Measurements from ENCODE around the gene VILL.

Gene VILL

GRCh38 chr3:38008971-38009580 is 18.5 kb downstream of the VILL start:
- no peaks in the 10 kb centered on the region for H3K9me3 Mint-ChIP-seq
- H3K4me1 Mint-ChIP-seq = peaks cover 6% of the 10 kb centered on the region
- no peaks in the 10 kb centered on the region for H3K27me3 Mint-ChIP-seq
- ATAC-seq (peak; percentile 16), DNase-seq (no peak)
- H3K4me3 Mint-ChIP-seq = no peak overlapping the region
- H3K27ac Mint-ChIP-seq = peak overlapping the region in 1 of 2 donors; percentile 64

GRCh38 chr3:38009807-38010591 is 19.4 kb downstream of the VILL start:
- ATAC-seq = peak; percentile 44

GRCh38 chr3:38011111-38011510 is 20.5 kb downstream of the VILL start:
- Mint-ChIP-seq H3K27ac (peak overlapping the region in 1 of 2 donors; percentile 83), H3K27me3 (no peaks in the 10 kb centered on the region), H3K4me1 (no peaks in the 10 kb centered on the region), H3K9me3 (no peaks in the 10 kb centered on the region), H3K4me3 (no peak overlapping the region)
- DNase-seq (no peak), ATAC-seq (no peak)

More at GRCh38 chr3:38009807-38010591, 19.4 kb downstream of the VILL start:
- no peak for DNase-seq
- no peaks in the 10 kb centered on the region for H3K9me3 Mint-ChIP-seq
- no peaks in the 10 kb centered on the region for H3K27me3 Mint-ChIP-seq
- H3K4me3 Mint-ChIP-seq = no peak overlapping the region
- no peaks in the 10 kb centered on the region for H3K4me1 Mint-ChIP-seq
- H3K27ac Mint-ChIP-seq = peak overlapping the region; percentile 60 to 82

GRCh38 chr3:38015485-38015884 is 24.9 kb downstream of the VILL start:
- no peaks in the 10 kb centered on the region for H3K4me1 Mint-ChIP-seq
- no peak overlapping the region for H3K4me3 Mint-ChIP-seq
- DNase-seq (no peak), ATAC-seq (no peak)
- H3K27ac Mint-ChIP-seq = no peak overlapping the region
- peaks cover 0 to 5% of the 10 kb centered on the region in 2 donors for H3K9me3 Mint-ChIP-seq
- no peaks in the 10 kb centered on the region for H3K27me3 Mint-ChIP-seq

GRCh38 chr3:38015984-38016383 is 25.4 kb downstream of the VILL start:
- Mint-ChIP-seq H3K4me3 (no peak overlapping the region), H3K27ac (no peak overlapping the region), H3K4me1 (peaks cover 2% of the 10 kb centered on the region), H3K27me3 (no peaks in the 10 kb centered on the region), H3K9me3 (peaks cover 0 to 5% of the 10 kb centered on the region in 2 donors)
- DNase-seq (no peak), ATAC-seq (no peak)

- Mint-ChIP-seq H3K27ac (no peak overlapping the region), H3K27me3 (no peaks in the 10 kb centered on the region)
These were observed 25.8 kb downstream of the VILL start for GRCh38 chr3:38016410-38016809.

GRCh38 chr3:38016847-38017444 is 26.4 kb downstream of the VILL start:
- Mint-ChIP-seq H3K27me3 (no peaks in the 10 kb centered on the region), H3K9me3 (peaks cover 0 to 5% of the 10 kb centered on the region in 2 donors), H3K4me1 (peaks cover 5% of the 10 kb centered on the region), H3K4me3 (no peak overlapping the region), H3K27ac (no peak overlapping the region)
- peak; percentile 9 for ATAC-seq
- DNase-seq = no peak

More at GRCh38 chr3:38016410-38016809, 25.8 kb downstream of the VILL start:
- Mint-ChIP-seq H3K9me3 (peaks cover 0 to 5% of the 10 kb centered on the region in 2 donors), H3K4me3 (no peak overlapping the region), H3K4me1 (peaks cover 5% of the 10 kb centered on the region)
- DNase-seq (no peak), ATAC-seq (no peak)

- no peak overlapping the region for H3K27ac Mint-ChIP-seq
- H3K27me3 Mint-ChIP-seq = no peaks in the 10 kb centered on the region
- H3K4me3 Mint-ChIP-seq = no peak overlapping the region
- H3K4me1 Mint-ChIP-seq = peaks cover 5% of the 10 kb centered on the region
- peak; percentile 8 for ATAC-seq
- DNase-seq = no peak
- peaks cover 0 to 5% of the 10 kb centered on the region in 2 donors for H3K9me3 Mint-ChIP-seq
These were observed 27.1 kb downstream of the VILL start for GRCh38 chr3:38017445-38018295.

- ATAC-seq (no peak), DNase-seq (no peak)
- peaks cover 0 to 5% of the 10 kb centered on the region in 2 donors for H3K9me3 Mint-ChIP-seq
- no peaks in the 10 kb centered on the region for H3K27me3 Mint-ChIP-seq
- peak overlapping the region; percentile 16 to 23 for H3K27ac Mint-ChIP-seq
- no peak overlapping the region for H3K4me3 Mint-ChIP-seq
- peaks cover 14% of the 10 kb centered on the region for H3K4me1 Mint-ChIP-seq
These were observed 28.0 kb downstream of the VILL start for GRCh38 chr3:38018296-38019266.

- Mint-ChIP-seq H3K27me3 (no peaks in the 10 kb centered on the region), H3K4me3 (no peak overlapping the region), H3K27ac (no peak overlapping the region), H3K9me3 (peaks cover 0 to 5% of the 10 kb centered on the region in 2 donors), H3K4me1 (peaks cover 26% of the 10 kb centered on the region)
- ATAC-seq (no peak), DNase-seq (no peak)
These were observed 29.2 kb downstream of the VILL start for GRCh38 chr3:38019658-38020341.

- no peak for DNase-seq
- Mint-ChIP-seq H3K27ac (no peak overlapping the region), H3K4me3 (no peak overlapping the region), H3K9me3 (peaks cover 0 to 5% of the 10 kb centered on the region in 2 donors), H3K4me1 (peaks cover 30% of the 10 kb centered on the region), H3K27me3 (no peaks in the 10 kb centered on the region)
- no peak for ATAC-seq
These were observed 29.7 kb downstream of the VILL start for GRCh38 chr3:38020342-38020726.

GRCh38 chr3:38021196-38021595 is 30.6 kb downstream of the VILL start:
- Mint-ChIP-seq H3K27me3 (no peaks in the 10 kb centered on the region), H3K4me1 (peaks cover 38% of the 10 kb centered on the region), H3K4me3 (no peak overlapping the region), H3K9me3 (peaks cover 0 to 5% of the 10 kb centered on the region in 2 donors), H3K27ac (no peak overlapping the region)
- DNase-seq (no peak), ATAC-seq (no peak)

GRCh38 chr3:38022301-38022700 is 31.7 kb downstream of the VILL start:
- H3K4me1 Mint-ChIP-seq = peaks cover 38% of the 10 kb centered on the region
- DNase-seq (no peak), ATAC-seq (no peak)
- no peak overlapping the region for H3K4me3 Mint-ChIP-seq
- H3K27me3 Mint-ChIP-seq = peaks cover under 1% of the 10 kb centered on the region
- H3K9me3 Mint-ChIP-seq = no peaks in the 10 kb centered on the region
- no peak overlapping the region for H3K27ac Mint-ChIP-seq
